NCI-H2196 treated with DMSO at 0.1 percent for 48 hours (cell line): ENCODE measurements around the gene STK32C.
"Not testable (repeated sequence)": the region's sequence is repeated elsewhere in the genome, so short reads cannot be mapped to it uniquely, and the experiment has no call there.

ENCODE experiments used
- DNase-seq: peaks from one replicate; lab custom pipeline; 2025; ENCODE audit not compliant: unreplicated experiment; lab: John Stamatoyannopoulos, UW

The STK32C gene

DNA sequence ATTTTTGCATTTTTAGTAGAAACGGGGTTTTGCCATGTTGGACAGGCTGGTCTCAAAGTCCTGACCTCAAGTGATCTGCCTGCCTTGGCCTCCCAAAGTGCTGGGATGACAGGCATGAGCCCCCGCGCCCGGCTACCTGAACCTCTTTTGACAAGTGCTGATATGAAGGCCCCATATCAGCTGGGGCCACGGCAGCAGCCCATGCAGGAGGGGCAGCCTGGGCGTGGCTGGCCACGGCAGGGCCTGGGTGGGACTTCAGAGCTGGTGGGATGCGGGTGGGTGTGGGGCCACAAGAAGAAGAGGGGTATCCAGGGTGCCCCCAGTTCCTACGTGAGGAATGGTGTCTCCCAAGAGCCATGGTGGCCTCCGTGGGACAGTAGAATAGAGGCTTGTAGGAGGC is 31.1 kb upstream of the STK32C start:
- DNase-seq = no peak

DNA sequence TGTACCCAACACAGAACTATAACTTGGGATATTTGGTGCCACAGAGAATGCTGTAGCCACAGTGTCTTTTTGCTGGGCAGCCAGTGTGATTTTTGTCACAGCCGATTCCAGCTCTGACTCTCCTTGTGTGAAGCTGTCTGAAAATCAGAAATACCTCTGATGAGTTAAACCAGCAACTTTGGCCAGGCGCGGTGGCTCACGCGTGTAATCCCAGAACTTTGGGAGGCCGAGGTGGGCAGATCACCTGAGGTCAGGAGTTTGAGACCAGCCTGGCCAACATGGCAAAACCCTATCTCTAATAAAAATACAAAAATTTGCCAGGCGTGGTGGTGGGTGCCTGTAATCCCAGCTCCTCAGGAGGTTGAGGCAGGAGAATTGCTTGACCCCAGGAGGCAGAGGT is 30.1 kb upstream of the STK32C start:
- DNase-seq = not testable (repeated sequence)

DNA sequence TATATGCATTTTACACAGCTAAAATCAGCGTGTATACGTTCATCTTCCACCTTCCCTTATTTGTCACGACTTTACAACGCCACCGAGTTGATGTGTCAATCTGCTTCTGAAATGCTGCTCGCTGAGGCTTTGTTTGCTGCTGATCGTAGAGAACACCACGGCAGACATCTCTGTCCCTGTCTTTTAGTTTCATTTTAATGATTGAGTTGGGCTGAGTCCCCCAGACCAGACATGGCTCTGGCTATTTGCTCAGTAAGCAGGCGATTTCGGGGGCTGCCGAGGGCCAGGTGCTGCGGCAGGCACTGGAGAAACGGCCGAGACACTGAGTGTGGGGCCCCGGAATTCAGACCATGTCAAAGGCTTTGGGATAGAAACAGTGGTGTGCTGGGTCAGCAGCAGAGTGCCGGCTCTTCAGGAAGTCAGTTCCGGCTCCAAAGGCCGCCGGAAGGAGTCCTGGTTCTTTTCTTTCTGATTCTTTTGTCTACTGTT is 29.2 kb upstream of the STK32C start:
- no peak for DNase-seq

DNA sequence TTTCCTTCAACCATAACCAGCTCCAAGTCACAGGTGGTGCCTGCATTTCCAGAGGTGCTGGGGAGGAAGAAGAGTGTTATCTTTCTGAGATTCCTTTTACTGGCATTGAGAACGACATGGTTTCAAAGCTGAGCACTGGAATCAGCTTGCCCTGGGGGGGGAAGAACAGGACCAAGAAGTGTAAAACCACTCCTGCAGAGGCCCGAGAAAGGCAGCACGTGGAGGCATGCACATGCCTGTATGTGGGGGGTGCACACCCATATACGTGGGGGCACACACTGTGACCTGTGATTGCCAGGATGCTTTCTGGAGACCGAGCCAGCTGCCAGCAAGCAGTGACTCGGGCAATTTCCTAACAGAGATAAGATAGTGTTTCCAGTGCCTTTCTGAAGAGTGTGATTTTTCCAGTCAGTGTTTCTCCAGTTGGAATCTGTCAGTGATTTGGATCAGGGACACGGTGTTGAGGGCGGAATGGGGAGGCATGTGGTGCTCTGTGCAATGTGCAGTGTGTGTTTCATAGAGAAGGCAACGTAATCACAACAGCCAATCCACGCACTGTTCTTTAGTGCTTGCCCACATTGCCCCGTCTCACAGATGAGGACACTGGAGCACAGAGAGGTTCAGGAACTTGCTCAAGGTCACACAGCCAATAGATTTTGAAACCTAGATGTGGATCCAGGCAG is 28.5 kb upstream of the STK32C start:
- no peak for DNase-seq

DNA sequence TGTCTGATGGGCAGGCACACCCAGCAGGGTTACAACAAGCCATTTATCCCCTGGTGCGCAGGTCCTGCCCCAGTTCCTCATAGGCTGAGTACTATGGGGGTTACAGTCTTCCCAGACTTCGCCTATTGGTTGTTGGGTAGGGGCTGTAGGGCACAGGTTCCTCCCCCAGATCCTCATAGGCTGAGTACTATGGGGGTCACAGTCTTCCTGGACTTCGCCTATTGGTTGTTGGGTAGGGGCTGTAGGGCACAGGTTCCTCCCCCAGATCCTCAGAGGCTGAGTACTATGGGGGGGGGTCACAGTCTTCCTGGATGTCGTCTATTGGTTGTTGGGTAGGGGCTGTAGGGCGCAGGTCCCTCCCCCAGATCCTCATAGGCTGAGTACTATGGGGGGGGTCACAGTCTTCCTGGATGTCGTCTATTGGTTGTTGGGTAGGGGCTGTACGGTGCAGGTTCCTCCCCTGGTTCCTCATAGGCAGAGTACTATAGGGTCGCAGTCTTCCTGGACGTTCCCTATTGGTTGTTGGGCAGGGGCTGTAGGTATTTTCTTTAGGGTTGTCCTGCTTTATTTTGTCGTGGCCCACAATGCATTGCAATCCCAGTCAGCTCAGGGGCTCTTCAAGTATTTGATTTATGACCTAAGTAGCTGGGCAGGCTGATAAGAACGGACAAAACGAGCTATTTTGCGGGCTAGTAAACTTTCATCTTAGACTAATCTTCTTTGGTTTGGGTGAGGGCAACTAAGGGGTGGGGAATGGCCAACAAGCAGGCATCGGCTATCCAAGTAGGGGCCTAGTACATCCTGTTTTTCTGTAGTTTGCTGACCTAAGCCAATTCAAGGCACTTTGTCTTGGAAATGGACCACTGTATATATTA is 27.7 kb upstream of the STK32C start:
- DNase-seq = no peak

DNA sequence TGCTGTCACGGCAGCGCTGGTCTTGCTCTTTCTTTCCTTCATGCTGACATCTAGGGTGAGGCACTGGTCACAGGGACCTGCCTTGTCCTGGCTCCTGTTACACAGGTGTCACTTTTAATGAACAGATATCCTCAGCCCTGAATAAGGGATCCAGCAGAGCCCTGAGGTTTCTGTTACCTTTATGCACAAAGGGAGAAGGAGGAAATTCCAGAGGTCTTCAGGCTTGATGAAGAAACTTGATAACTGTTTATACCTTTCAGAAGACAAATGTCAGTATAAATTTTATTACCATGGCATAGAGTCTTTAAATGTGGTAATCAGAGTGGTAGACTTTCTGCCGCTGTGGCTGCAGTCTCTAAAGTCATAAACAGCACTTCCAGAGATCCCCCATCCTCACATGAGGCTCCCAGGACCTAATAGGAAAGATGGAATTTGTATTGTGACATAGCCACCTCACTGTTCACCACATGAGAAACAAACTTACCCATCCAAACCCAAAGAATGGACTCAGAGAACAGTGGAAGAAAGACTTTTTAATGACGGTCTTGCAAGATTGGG is 27.0 kb upstream of the STK32C start:
- DNase-seq = no peak

DNA sequence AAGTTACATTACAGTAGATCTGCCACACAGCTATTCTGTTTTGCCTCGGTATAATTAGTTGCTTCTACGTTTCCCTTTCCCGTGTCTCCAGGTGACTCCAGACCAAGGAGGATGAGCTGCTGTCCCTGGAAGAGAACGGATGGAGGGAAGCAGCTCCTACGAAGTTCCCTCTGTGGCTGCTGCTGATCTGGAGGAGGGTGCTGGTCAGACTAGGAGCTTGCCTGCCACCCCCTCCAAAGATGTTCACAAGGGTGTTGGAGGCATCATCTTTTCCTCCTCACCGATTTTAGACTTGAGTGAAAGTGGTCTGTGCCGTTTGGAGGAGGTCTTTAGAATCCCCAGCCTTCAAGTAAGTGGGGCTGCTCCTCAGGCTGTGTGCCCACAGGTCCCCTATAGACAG is 25.6 kb upstream of the STK32C start:
- no peak for DNase-seq

DNA sequence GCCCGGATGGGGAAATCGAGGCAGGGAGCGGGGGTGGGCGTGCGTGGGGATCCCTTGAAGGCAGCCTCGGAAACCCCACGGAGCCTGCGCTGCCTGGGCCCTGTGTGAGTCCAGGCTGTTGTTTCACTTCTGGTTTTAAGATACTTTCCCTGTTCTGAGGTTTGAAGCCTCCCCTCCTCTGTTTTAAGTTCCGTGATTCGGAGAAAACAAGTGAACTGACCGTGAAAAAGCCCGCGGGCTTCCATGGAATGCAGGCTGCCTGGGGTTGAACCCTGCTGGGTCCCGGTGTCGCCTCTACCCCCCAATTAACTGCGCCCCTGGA is 24.6 kb upstream of the STK32C start:
- DNase-seq = no peak

DNA sequence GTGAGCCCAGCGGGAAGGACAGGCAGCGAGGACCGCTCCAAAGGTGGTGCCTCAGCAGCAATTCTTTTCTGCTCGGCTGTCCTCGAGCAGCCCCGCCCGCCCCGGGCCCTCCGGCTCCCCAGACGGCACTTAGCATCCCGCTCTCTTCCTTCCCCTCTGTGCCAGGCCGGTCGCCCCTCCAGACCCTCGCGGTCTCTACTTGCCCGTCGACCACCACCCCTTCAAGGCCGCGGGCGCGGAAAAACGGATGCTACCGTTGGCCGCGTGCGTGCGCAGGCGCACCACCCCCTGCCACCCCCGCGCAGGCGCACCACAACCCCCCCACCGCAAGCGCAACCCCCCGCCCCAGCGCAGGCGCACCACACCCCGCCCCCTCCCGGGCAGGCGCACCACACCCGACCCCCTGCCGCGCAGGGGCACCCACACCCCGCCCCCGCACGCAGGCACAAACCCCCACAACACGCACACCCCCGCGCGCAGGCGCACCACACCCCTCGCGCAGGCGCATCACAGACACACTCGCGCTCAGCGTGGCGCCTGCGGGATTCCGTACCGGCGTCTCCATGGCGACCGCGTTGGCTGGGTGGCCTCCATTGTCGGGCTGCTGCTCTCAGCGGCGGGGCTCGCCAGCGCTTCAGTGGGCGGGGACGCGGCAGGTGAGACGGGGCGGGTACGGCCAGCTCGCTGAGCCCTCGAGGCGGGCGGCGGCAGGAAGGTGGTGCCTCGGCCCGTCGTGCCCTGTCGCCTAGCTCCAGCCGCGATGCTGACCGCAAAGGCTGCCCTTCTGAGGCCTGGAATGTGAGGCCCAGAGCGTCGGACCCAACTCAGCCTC is 24.1 kb upstream of the STK32C start, which contains the start of gene LRRC27:
LRRC27 (plus strand) TSS at position 593 of the 832 bp plus-strand sequence. CDS start 1,332 bp downstream, outside the sequence.
- DNase-seq = peak; percentile 79

DNA sequence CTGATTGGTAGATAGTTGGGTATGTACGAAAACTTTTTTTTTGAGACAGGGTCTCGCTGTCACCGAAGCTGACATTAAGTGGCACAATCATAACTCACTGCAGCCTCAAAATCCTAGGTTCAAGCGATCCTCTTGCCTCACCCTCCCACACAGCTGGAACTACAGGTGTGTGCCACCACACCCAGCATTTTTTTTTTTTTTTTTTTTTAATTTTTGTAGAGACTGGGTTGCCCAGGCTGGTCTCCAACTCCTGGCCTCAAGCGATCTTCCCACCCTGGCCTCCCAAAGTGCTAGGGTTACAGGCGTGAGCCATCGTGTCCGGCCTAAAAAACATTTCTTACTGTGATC is 22.7 kb upstream of the STK32C start:
- DNase-seq = no peak

DNA sequence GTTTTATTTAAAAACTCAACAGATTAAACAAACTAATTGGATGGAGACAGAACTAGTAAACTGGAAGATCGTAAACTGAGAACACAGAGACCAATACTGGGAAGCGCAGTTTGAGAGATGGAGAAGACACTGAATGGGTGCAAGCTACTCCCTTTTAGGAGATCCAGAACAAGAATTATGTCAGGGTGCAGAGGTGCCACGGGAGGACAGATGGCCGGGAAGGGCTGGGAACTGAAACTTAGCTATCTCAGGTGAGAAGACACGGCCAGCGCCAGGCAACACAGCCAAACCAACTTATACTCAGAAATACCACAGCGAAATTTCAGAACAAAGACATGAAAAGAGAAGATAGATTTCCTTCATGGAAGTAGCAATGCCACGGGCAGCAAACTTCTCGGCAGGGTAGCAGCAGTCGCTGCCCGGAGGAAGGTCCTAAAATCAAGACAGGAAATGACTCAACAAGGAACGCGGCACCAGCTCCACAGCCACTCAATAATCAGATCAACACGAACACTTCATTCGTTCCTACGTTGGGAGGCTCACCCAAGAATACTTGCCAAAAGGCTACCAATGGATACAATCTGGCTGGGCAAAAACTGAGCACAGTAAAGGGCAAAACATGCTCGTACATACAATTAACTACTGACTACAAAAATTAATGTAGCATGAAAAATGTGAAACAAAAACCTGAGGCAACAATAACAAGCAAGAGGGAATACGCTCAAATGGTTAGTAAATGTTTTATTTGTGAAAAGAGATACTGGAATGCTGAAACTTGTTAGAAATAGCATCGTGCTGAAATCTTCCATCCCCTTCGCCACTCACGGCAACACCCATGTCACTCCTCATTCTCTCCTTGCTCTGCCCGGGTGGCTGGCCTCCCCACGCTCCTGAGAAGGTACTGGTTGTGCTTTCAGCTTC is 22.1 kb upstream of the STK32C start:
- DNase-seq = no peak

DNA sequence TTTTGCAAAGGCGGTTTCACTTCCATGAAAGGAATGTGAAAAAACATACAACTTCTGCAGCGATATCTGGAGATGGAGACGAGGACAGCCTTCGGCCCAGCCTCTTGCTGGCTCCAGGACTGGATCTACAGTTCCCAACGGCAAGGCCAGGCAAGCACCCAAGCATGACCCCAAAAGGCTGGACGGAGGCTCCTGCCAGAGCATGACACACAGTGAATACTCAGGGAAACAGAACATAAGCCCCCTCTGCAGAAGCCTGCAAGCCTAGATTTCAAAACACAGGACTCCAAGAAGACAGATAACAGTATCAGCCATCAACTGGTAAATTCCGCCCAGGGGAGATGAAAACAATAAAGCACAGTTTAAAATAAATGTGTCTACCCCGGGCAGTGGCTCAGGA is 21.0 kb upstream of the STK32C start:
- no peak for DNase-seq

DNA sequence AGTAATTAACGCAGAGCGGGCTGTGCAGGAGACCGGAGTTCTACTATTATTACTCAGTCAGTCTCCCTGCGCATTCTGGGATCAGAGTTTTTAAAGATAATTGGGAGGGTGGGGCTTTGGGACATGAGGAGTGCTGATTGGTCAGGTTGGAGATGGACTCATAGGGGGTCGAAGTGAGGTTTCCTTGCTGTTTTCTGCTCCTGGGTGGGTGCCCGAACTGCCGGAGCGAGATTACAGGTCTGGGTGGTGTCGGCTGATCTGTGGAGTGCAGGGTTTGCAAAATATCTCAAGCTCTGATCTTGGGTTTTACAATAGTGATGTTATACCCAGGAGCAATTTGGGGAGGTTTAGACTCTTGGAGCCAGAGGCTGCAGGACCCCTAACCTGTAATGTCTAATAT is 20.4 kb upstream of the STK32C start:
- no peak for DNase-seq

DNA sequence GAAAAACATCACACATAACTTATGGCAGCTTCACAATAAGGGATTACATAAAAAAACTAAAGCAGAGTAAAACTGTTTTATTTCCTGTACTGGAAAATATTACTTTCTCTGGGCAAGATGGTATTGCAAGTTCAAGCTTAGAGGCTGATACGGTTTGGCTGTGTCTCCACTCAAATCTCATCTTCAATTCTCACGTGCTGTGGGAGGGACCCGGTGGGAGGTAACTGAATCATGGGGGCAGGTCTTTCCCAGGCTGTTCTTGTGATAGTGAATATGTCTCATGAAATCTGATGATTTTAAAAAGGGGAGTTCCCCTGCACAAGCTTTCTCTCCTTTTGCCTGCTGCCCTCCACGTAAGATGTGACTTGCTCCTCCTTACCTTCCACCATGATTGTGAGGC is 19.2 kb upstream of the STK32C start:
- DNase-seq = no peak

DNA sequence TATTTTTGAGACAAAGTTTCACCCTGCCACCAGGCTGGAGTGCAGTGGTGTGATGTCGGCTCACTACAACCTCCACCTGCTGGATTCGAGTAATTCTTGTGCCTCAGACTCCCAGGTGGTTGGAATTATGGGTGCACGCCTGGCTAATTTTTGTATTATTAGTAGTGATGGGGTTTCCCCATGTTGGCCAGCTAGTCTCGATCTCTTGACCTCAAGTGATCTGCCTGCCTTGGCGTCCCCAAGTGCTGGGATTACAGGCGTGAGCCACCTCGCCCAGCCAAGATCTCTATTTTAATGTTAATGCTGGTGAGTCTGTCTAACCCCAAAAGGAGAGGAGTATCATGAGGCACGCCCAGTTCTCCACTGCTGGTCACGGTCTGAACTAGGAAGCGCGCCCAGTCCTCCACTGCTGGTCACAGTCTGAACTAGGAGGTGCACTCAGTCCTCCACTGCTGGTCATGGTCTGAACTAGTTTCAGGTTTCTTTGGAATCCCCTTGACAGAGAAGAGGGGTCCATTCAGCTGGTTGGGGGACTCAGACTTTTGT is 18.7 kb upstream of the STK32C start:
- no peak for DNase-seq

DNA sequence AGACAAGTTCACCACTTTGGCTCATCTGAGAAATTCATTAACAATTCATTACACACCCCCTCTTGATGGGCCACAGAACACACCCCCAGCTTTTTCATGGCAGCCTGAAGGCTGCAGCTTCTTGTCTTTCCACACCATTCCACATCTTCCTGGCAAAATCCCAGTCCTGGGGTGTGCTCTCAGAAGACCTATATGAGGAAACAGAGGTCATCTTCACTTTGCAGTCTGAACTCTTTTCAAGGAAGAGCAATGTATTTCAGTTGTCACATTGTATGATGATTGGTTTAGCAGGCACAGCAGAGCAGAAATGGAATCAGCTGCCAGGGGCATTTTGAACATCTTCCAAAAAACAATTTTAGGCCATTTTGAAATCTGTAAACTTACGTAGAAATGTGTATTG is 16.4 kb upstream of the STK32C start:
- DNase-seq = no peak

DNA sequence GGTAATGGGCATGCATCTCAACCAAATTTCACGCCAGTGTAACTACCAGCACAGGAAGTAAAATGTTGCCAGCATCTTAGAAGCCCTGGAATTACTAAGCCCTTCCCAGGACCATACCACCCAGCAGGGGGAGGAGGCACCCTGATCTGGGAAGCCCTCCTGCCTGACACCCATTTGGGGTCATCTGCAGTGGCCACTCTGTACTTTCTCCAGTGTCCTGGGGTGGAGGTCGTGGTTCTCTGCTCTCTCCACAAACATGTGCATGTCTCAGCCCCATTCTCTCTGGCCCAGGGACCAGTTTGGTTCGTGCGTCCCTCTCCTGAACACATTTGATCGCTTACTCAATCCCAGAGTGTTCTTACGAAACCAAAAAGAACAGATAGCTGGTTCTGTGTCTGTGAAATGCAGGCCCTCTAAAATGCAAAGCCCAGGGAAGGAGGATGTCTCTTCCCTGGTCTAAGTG is 14.9 kb upstream of the STK32C start:
- no peak for DNase-seq

DNA sequence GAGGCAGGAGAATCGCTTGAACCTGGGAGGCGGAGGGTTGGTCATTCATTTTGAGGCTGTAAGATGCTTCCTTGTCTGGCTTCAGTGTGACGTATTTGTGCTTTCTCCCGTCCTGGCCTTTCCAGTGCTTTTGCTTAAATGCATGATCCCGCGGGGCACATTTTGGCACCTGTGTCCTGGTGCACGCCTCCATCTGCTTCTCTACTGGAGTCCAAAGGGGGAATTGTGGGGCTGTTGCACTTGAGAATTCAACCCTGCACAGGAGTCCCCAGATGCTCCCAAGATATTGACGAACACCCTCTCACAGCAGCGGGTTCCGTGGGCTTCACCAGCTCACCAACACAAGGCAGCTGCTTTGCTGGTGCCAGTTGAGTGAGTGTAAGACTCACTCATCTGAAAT is 14.0 kb upstream of the STK32C start:
- DNase-seq = no peak

DNA sequence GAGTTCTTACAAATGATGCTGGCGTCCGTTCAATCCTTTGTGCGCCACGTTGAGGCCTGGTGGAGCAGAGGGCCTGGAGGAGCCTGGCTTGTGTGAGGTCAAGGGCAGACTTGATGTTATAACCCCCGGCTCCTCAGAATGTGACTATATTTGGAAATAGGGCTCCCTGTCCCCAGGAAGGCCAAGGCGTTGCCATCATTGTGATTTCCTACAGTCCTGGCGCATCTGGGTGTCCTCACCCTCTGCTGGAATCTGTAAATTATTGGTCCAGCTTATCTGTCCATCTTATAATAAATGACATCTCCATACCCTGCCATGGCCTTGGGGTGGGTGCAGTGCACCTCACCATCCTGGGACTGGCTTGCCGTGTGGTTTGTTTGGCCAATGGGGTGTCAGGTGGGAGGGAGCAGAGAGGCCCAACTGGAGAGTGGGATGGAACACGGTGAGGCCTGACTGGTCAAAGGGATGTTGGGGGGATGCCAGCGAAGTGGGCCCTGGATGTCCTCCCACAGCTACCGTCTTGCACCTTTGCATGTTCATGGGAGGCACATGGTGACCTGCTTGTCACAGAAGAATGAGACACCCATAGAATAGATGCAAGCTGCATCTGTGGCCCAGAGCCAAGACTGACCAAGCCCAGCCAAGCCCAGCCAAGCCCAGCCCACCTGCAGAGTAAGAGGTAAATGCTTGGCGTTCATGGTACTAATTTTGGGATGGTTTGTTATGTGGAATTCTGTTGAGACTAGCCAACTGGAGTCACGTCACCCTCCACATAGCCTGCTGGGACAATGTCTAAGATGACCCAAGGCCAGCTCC is 13.1 kb upstream of the STK32C start:
- no peak for DNase-seq
